ENCODE measurements around the gene RNF167. TPM values are rescaled to one million over a fixed set of nuclear protein-coding genes. Genes with fewer than 3 reads are reported as not detected.

RNF167 gene
- total and polyA plus RNA-seq, 2 of the 13 experiments (the other 11 are each of a cell fraction or from before 2014, with no cell fraction given) = 44.1 to 45.4 TPM

- TF ChIP-seq ZNF276 (CRISPR knock-in tag; IDR thresholded peaks at IDR 0.05; ENCODE audit: low read depth) (no peak), RORA (CRISPR knock-in tag; IDR thresholded peaks at IDR 0.05) (no peak), SOX13 (IDR thresholded peaks at IDR 0.05) (no peak; the same call in 1 of the 2 replicates), SOX13 (CRISPR knock-in tag; conservative IDR thresholded peaks at IDR 0.05 in 1 of 2, IDR thresholded peaks at IDR 0.05 in 1 of 2) (no peak), CSRNP1 (CRISPR knock-in tag; IDR thresholded peaks at IDR 0.05) (no peak), GTF3A (CRISPR knock-in tag; conservative IDR thresholded peaks at IDR 0.05) (no peak), HNRNPH1 (optimal IDR thresholded peaks at IDR 0.05; ENCODE audit: low read depth, low read length) (no peak), NFKB2 (CRISPR knock-in tag; IDR thresholded peaks at IDR 0.05; ENCODE audit: borderline replicate concordance) (no peak), ESRRA (CRISPR knock-in tag; IDR thresholded peaks at IDR 0.05; ENCODE audit: low read depth) (no peak), MLX (CRISPR knock-in tag; IDR thresholded peaks at IDR 0.05) (no peak), MEF2D (CRISPR knock-in tag; IDR thresholded peaks at IDR 0.05) (peak; percentile 67), RBM22 (optimal IDR thresholded peaks at IDR 0.05; ENCODE audit: low read length) (no peak), MYC (CRISPR knock-in tag; IDR thresholded peaks at IDR 0.05; ENCODE audit: borderline replicate concordance) (0 out of 2 replicates have a peak, but pooled peaks have one; percentile 17), KAT2B (IDR thresholded peaks at IDR 0.05; ENCODE audit: borderline replicate concordance, low read depth, low read length) (no peak), ZBTB7B (CRISPR knock-in tag; IDR thresholded peaks at IDR 0.05) (no peak), ZBTB14 (CRISPR knock-in tag; IDR thresholded peaks at IDR 0.05) (no peak; the same call in 1 of the 2 replicates), GABPA (IDR thresholded peaks at IDR 0.05; ENCODE audit: low read depth, low read length) (peak; percentile 50), GABPA (CRISPR knock-in tag; IDR thresholded peaks at IDR 0.05; ENCODE audit: low read depth) (no peak; the same call in 1 of the 2 replicates), ARID5B (CRISPR knock-in tag; IDR thresholded peaks at IDR 0.05) (no peak), FOXK2 (IDR thresholded peaks at IDR 0.05) (peak; percentile 49; the same call in 1 of the 2 replicates), SOX6 (IDR thresholded peaks at IDR 0.05) (no peak), SOX6 (CRISPR knock-in tag; IDR thresholded peaks at IDR 0.05) (peak; percentile 5; the same call in 1 of the 2 replicates)
These were observed 26.9 kb downstream of the RNF167 start (continued) for GRCh38 chr17:4966844-4967538.

Data from HepG2 (cell line).